Effector CD8-positive, alpha-beta T cell (primary cell): ENCODE data around the gene BCL2L15.

ENCODE experiments used
- DNase-seq: peaks from one replicate; lab custom pipeline; 2025; lab: John Stamatoyannopoulos, UW

BCL2L15 gene

GRCh38 chr1:113905435-113905861, 18.1 kb upstream of the BCL2L15 start:
- DNase-seq: no peak

DNA sequence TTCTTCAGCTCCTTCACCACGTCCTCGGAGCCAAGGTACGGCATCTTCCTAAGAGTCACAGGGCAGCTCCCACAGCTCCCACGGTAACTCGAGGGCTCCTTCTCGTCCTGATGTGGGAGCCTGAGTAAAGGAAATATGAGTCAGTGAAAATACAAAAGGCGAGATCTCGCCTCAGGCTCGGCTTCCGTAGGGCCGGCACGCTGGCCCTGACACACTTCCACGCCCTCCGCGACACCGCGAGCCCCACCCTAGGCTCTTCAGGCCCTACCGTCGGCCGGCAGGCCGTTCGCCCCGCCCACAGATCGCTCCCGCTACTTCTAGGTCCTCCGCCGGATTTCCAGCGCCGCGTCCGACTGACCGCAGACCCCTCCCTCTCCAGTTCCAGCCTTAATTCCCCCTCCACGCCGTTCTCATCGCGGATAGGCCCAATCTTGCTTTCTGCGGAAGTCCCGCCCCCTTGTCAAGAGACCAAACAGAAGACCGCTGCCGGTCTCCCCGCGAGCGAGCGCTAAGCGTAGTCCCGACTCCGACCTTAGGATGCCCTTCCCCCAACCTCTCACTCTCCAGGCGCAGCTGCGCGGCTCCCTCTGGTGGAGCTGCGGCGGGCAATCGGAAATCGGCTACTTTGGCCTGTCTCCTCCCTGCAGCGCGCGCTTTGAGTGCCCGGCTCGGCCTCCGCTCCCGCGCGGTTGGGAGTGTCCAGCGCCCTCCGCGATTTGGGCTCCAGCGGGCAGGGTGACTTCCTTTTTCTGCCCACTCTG, 17.5 kb upstream of the BCL2L15 start, which contains the start of the genes AP4B1 and DCLRE1B:
Gene AP4B1 (minus strand): TSS at position 126 of the 761 bp plus-strand sequence. CDS start 82 bp downstream, at position 44.
Gene DCLRE1B (plus strand): TSS at position 653 of the 761 bp plus-strand sequence. CDS start 261 bp downstream, outside the sequence.
- DNase-seq: peak; percentile 92

- no peak for DNase-seq
Observed at GRCh38 chr1:113904293-113904673, 16.9 kb upstream of the BCL2L15 start.

GRCh38 chr1:113903501-113904292, 16.3 kb upstream of the BCL2L15 start:
- DNase-seq: no peak

DNA sequence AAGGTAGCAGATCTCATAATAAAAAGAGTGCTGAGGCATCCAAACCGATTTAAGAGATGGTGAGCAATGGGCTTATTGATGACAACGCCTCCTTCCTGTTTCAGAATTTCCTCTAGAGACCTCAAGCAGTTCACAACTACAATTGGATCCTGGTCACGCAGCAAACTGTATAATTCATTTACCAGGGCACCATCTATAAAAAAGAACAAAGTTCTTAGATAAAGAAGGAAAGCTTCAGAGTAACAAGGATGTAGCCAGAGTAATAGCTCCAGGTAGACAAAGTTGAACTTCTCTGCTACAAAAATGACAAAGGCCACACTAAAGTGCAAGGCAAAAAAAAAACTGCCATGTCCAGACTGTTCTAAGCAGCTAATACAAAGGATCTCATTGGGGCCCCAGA, 13.8 kb upstream of the BCL2L15 start:
- DNase-seq: no peak

- no peak for DNase-seq
Observed at GRCh38 chr1:113899111-113899510, 11.7 kb upstream of the BCL2L15 start.

- DNase-seq: no peak
Observed at GRCh38 chr1:113898241-113898814, 10.9 kb upstream of the BCL2L15 start.

DNA sequence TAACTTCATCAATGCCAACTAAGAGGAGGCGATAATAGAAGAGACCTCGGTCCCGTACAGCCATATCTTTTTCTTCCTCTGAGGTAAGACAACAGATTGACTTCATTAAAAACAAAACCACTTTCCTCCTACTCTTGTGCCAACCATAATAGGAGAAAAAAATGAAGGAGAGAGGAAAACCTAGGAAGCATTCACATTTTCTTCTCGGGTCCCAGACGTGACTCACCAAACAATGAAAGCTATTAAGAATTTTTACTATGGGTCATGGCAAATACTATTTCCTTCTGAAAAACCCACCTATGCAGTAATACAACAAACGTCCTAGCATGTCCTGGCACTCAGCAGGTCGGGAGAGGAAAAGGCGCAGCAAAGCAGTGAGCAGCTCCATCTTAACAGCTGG, 8.6 kb upstream of the BCL2L15 start:
- DNase-seq: no peak

DNA sequence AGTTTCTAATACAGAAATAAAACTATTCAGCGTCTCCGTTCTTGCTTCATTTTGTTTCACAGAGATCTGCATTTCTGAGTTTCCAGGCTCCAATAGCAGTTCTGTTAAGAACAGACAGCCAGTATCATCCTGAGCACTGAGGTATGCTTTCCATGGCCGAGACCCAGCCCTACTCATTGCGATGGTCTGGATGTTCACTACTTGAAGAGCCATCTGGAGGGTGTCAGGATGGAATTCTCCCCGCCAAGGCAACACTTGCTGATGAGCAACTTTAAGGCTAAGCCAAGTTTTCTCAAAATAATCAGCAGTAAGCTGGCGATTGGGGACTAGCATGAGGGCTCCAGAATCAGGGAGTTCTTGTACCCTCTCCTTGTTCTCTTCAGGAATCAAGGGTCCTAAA, 7.7 kb upstream of the BCL2L15 start:
- DNase-seq: no peak

GRCh38 chr1:113893267-113893666, 5.9 kb upstream of the BCL2L15 start:
- DNase-seq: no peak

DNA sequence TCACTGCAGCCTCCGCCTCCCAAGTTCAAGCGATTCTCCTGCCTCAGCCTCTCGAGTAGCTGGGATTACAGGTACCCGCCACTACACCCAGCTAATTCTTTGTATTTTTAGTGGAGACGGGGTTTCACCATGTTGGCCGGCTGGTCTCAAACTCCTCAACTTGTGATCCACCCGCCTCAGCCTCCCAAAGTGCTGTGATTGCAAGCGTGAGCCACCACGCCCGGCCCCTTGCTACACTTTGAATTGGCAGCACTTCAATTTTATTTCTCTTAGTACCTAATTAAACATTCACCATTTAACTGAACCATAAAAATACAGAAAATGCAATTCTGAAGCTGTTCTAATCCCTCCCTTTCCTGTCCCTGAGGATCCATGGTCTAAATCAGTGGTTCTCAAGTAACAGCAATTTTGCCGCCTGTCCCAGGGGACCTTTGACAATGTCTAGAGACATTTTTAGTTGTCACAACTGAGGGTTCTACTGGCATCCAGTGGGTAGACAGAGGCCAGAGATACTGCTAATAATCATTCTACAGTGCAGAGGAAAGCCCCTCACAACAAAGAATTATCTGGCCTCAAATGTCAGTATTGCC, 4.3 kb upstream of the BCL2L15 start:
- DNase-seq: no peak

DNA sequence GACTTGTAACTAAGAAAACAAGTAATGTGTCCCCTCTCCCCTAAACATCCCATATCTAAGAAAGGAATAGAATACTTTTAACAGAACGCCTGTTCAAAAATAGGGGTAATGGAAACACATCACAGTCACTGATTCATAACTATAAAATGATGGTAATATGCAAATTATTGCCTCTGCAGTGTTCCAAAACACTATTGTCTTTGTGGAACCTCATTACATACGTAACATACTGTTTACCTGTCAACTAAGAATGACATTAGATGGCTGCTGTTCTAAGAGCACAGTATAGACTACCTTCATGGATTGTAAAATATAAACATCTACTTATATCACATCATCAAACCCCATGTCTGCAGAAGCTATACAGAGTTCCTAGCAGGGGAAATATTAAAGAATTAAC, 3.4 kb upstream of the BCL2L15 start:
- DNase-seq: no peak

GRCh38 chr1:113886417-113887401, 672 bp downstream of the BCL2L15 start:
- DNase-seq: no peak

- no peak for DNase-seq
Observed at GRCh38 chr1:113881661-113882060, 5.7 kb downstream of the BCL2L15 start.

DNA sequence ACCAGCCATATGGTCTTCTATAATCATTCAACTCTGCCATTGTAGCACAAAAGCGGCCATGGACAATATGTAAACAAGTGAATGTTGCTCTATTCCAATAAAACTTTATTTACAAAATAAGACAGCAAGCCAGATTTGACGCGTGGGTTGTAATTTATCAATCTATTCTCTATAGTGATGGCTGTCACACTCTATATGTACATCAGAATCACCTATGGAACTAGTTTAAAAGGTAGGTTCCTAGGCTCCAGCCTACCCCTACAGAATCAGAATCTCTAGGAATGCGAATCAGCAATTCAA, 7.7 kb downstream of the BCL2L15 start:
- DNase-seq: no peak

DNA sequence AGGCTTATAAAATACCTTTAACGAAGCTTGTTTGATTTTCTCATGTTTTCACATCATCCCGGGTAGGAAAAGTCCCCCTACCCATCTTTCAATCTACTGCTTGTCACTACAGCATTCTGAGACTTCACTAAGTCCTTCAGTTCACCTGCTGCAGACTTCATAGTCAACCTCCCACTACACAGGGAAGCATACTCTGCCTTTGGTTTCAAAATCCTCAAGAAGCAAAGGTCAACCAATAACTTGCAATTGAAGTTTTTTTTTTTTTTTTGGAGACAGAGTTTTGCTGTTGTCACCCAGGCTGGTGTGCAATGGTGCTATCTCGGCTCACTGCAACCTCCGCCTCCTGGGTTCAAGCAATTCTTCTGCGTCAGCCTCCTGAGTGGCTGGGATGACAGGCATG, 11.2 kb downstream of the BCL2L15 start:
- DNase-seq: no peak

DNA sequence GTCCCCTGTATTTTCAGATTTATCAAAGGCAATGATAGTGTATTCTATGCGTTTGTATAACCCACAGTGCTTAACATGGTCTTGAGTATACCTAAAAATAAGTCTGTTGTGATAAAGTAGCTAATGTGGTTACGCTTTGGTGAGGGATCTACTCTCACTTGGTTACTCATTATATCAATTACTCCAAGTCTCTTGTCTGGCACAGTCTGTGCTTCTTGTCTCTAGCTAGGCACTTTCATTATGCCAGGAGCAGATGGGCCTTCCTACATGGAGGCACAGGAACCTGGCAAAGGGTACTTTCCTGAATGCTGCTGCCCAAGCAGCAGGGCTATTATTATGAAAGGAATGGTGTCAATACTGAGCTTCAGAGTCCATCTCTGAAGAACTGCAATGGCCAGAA, 11.7 kb downstream of the BCL2L15 start:
- no peak for DNase-seq

DNA sequence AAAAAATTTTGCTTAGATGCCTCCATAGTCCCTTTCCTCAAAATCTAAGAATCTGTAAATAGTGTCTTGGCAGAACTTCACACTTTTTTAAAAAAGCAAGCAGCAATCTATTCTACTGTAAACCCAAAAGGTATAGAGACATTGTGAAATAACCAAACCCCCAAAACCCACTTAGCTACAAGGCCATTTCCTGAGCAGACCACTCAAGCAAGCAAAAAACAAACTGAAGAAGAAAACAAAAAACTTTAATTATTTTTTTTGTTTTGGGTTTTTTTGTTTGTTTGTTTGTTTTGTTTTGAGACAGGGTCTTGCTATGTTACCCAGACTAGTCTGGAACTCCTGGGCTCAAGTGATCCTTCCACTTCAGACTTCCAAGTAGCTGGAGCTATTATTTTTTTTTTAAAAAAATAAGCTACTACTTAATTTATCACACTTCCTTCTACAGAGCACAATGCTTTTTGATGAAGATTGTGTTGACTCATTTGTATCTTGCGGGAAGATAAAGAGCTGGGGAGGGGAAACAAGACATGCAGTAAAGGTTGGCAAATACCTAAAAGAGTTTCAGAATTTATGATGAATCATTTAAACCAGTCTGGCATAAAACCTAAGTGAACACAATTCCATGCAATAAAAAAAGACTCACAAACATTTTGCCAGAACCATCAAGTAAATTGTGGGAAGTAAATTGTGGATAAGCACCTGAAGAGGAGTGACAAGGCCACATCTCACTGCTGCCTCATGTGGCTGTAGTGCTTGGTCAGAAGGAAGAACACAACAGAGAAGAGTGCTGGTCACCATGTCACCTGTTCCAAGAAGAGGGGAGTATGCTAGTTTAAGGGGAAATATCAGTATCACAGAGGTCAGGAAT, 13.1 kb downstream of the BCL2L15 start:
- DNase-seq: no peak

GRCh38 chr1:113872219-113872935, 15.0 kb downstream of the BCL2L15 start:
- no peak for DNase-seq
